Ishikawa (cell line): ENCODE measurements around the gene MBTPS1.

ENCODE experiments used
- CREB1 ChIP-seq: IDR thresholded peaks from 2 replicates; pipeline ENCODE4 v1.6.1; 2012; ENCODE audit warnings: low read depth
- EP300 ChIP-seq: IDR thresholded peaks from 2 replicates; pipeline ENCODE4 v1.6.1; 2012; ENCODE audit warnings: borderline replicate concordance
- TAF1 ChIP-seq: IDR thresholded peaks from 2 replicates; pipeline ENCODE4 v1.6.1; 2012; ENCODE audit warnings: low read depth, mild to moderate bottlenecking
- TEAD4 ChIP-seq: IDR thresholded peaks from 2 replicates; pipeline ENCODE4 v1.6.1; 2012
- YY1 ChIP-seq: IDR thresholded peaks from 2 replicates; pipeline ENCODE4 v1.6.1; 2012; ENCODE audit warnings: low read depth
- TF ChIP-seq, protein P1 (sequence below): IDR thresholded peaks from 2 replicates; pipeline ENCODE4 v1.6.1; 2012; ENCODE audit warnings: low read depth, mild to moderate bottlenecking

DNA sequence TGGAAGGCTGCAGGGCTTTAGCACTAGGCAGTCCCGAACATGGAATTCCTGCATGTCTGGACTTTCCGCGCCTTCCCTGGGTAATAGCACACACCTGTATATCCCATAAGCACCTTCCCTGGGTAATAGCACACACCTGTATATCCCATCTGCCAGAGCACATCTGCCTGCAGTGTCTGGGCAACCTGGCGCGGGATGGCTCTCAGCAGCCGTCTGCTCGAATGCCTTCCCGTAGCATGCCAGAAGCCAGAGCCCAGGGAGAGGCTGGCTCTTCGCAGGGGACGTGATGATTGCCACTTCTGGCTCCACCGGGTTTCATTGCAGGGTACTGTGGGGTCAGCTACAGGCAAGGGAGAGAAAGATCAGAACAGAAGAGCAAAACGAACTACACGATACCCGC is 21.3 kb downstream of the MBTPS1 start:
- no peak for TF ChIP-seq EP300
- no peak for TF ChIP-seq TEAD4
- TF ChIP-seq YY1 = no peak
- TF ChIP-seq CREB1 = no peak
- TF ChIP-seq TAF1 = no peak
- TF ChIP-seq, protein P1, sequence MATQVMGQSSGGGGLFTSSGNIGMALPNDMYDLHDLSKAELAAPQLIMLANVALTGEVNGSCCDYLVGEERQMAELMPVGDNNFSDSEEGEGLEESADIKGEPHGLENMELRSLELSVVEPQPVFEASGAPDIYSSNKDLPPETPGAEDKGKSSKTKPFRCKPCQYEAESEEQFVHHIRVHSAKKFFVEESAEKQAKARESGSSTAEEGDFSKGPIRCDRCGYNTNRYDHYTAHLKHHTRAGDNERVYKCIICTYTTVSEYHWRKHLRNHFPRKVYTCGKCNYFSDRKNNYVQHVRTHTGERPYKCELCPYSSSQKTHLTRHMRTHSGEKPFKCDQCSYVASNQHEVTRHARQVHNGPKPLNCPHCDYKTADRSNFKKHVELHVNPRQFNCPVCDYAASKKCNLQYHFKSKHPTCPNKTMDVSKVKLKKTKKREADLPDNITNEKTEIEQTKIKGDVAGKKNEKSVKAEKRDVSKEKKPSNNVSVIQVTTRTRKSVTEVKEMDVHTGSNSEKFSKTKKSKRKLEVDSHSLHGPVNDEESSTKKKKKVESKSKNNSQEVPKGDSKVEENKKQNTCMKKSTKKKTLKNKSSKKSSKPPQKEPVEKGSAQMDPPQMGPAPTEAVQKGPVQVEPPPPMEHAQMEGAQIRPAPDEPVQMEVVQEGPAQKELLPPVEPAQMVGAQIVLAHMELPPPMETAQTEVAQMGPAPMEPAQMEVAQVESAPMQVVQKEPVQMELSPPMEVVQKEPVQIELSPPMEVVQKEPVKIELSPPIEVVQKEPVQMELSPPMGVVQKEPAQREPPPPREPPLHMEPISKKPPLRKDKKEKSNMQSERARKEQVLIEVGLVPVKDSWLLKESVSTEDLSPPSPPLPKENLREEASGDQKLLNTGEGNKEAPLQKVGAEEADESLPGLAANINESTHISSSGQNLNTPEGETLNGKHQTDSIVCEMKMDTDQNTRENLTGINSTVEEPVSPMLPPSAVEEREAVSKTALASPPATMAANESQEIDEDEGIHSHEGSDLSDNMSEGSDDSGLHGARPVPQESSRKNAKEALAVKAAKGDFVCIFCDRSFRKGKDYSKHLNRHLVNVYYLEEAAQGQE = no peak
